HG02981 (cell line): ENCODE data around the gene MAP3K8.
A peak's percentile ranks its signal among the peaks of the same experiment; 100 is the strongest.

Experiments used
- ATAC-seq: cut with Tn5 transposase; IDR thresholded peaks from one replicate; pipeline ENCODE4 v1.9.1; 2021; ENCODE audit warnings: mild to moderate bottlenecking, moderate library complexity; ENCODE audit not compliant: unreplicated experiment

The MAP3K8 gene

GRCh38 chr10:30488316-30488715, 54.3 kb downstream of the MAP3K8 start:
- no peak for ATAC-seq

DNA sequence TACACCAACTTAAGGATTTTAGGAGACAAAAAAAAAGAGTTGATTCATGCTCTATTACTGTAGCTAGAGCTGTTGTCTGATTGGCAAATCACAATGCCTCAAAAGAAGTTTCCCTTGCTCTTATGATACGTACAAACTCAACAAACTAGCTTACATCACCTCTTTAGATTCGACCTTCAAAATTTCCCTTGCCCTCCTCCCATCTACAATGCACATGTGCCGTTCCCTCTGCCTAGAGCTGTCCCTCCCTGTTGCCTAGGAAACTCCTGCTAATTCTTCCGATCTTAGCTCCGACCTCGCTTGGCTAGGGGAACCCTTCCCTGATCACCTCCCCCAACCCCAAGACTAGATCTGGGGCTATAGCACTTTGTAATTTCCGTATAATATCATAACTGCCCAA, 55.4 kb downstream of the MAP3K8 start:
- ATAC-seq, result no peak

DNA sequence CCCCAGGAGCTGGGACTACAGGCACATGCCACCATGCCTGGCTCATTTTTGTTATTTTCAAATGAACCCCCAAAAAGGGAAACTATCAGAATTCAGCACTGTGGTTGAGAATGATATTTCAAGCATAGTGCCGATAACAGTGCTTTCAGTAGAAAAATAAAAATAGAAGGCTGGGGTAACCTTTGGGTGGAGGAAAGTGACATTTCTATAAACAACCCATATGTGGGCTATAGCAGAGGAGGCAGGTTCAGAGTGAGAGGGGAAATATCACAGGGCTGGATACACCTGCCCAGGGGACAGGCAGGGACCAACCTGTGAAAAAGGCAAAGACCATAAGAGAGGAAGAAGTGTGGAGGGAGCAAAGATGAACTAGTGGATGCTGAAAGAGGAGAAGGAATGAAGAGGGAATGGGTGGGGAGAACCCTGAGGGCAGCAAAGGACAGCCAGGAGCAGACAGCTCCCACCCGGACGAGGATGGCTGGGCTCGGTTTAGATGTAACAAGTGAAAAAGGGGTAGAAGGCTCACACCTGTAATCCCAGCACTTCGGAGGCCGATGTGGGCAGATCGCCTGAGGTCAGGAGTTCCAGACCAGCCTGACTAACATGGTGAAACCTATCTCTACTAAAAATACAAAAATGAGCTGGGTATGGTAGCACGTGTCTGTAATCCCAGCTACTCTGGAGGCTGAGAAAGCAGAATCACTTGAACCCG, 56.5 kb downstream of the MAP3K8 start:
- ATAC-seq, result no peak

- no peak for ATAC-seq
These were observed 57.4 kb downstream of the MAP3K8 start for GRCh38 chr10:30491204-30491915.

GRCh38 chr10:30491916-30492515, 58.0 kb downstream of the MAP3K8 start:
- no peak for ATAC-seq

DNA sequence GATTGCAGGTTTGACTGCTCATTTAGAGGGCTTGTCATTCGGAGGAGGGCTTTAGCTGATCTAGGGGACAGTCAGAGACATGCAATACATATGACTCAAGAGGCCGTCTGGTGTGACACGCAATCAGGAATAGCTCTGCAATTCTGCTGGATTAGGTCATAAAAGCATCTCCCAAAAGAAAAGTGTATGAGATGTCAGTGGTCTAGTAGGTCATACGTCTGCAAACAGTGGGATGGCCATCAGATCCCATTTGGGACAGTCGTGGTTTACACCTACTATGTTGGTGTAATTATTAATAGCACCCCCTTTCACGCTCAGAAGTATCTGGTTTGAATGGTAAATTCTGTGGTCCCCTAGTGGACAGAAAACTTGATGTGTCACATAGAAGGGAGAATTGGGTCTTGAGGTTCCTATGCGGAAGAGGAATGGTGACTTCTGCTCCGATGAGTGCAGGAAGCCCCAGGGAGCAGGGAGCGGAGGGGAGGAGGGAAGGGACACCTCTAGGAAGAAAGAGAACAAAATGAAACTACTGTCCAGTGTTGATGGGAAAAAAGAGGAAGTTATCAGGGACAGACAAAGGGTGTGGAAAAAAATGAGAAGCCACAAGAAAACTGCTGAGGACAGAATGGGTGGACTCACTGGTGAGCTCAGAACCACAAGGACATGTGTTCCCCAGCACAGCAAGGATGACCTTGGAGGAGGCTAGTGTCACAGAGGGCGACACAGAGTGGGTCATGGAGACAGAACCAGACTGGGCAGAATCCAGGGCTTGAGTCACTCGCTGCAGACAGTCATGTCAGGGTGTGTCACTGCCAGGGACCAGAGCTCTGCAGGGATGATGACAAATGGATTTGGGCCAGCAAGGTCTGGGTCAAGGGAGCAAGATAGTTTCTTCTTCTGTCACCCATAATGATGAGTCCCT, 59.9 kb downstream of the MAP3K8 start:
- ATAC-seq, result peak; percentile 39

DNA sequence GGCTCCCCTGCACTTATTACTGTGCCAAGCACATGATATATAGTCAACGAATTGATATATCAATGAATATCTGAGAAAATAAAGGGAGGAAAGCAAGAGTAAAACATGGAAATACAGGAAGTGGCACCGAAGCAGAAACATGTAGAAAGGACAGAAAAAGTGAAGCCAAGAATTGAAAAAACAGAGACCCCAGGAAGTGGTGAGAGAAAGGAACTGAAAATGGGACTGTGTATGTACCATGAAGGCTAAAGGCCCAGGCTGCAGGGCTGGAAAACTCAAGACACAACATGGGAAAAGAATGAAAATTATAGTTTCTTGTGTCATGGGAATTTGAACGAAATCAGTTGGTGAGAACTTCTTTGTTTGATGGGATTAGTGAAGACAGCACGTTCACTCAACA, 60.6 kb downstream of the MAP3K8 start:
- ATAC-seq, result no peak

GRCh38 chr10:30495687-30496086, 61.7 kb downstream of the MAP3K8 start:
- ATAC-seq, result no peak

- no peak for ATAC-seq
These were observed 65.8 kb downstream of the MAP3K8 start for GRCh38 chr10:30499816-30500215.

DNA sequence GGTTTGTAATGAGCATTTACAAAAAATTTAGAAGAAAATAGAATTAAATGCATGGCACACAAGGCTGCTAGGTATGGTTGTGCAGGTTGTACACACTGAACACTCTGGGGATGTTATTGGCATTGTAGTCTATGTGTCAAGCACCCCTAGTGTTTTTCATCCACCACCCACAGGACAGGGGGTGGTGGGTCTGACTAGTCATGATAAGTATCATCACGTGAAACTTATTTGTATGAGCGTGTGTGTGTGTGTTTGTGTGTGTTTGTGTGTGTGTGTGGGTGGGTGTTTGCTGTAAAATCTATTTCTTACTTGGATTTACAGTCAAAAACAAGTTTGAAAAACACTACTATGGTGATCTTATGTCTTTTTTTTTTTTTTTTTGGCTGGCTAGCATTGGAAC, 66.5 kb downstream of the MAP3K8 start:
- ATAC-seq, result no peak

GRCh38 chr10:30500963-30501504, 67.0 kb downstream of the MAP3K8 start:
- no peak for ATAC-seq

GRCh38 chr10:30502266-30503060, 68.5 kb downstream of the MAP3K8 start:
- peak; percentile 78 for ATAC-seq

DNA sequence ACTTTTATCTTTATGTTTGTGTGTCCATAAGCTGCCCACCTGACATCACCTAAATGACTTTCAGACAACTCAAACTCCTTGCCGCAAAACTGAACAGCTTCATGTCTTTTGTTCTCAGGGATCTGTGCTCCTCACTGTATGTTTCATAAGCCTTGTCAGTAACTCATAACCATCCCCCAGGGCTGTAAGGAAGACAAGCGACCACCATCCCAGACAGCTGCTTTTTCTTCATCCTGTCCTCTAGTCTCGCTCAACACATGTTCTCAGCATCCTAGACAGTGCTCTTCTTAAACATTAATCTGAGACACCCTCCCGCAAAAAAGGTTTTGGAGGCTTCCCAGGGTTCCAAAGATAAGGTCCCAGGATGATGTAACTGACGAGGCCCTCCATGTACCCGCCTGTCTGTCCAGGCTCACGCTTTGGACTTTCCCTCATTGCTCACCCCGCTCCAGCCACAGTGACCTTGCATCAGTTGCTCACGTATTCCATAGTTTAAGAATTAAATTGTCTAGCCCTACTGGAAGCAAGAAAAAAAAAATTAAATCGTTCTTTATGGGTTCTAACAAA, 69.8 kb downstream of the MAP3K8 start:
- no peak for ATAC-seq

GRCh38 chr10:30505543-30506298, 71.7 kb downstream of the MAP3K8 start:
- no peak for ATAC-seq

DNA sequence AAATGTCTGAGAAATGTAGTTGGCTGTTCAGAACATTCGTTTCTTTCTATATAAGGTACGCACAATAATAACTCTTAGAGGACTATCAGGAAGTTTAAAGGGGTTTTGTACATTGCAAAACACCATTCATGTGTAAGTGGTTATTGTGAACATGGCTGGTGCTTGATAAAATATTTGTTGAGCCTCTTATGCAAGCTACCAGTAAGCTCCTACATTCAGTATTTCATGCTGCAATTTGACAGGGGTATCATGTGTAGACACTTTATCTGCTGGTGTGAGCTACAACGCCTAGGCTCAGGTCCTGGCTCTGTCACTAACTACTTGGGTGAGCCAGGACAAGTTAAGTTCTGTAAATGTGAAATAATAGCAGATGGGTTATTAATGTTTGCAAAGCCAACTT, 75.5 kb downstream of the MAP3K8 start:
- ATAC-seq, result no peak

DNA sequence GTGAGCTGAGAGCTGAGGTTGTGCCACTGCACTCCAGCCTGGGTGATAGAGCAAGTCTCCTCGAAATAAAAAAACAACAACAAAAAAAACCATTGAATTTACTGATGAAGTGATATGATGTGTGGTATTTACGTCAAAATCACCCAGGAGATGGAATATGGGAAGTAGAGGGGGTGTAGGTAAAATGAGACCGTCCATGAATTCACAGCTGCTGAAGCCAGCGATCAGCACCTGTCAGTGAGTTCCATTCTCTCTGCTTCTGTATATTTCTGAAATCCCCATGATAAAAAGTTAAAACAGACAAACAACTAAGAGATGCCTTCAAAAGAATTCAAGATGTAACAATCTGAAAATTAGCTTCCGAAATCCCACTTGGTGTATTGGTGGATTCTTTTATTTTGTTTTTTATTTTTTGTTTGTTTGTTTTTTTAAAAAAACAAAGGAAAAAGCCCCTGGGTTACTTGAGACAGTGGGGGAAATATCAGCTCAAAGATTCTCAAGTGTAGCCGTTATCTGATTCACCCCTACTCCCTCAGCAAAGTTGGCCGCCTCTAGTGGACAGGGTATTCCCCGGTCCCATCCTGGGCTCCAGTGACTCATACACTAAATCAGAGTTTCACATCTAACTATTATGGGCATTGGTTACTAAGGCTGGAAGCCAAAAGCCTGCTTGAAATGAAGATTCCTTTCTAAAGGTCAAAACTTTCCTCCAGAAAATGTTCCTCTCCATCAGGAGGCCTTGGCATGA, 76.4 kb downstream of the MAP3K8 start:
- peak; percentile 92 for ATAC-seq

DNA sequence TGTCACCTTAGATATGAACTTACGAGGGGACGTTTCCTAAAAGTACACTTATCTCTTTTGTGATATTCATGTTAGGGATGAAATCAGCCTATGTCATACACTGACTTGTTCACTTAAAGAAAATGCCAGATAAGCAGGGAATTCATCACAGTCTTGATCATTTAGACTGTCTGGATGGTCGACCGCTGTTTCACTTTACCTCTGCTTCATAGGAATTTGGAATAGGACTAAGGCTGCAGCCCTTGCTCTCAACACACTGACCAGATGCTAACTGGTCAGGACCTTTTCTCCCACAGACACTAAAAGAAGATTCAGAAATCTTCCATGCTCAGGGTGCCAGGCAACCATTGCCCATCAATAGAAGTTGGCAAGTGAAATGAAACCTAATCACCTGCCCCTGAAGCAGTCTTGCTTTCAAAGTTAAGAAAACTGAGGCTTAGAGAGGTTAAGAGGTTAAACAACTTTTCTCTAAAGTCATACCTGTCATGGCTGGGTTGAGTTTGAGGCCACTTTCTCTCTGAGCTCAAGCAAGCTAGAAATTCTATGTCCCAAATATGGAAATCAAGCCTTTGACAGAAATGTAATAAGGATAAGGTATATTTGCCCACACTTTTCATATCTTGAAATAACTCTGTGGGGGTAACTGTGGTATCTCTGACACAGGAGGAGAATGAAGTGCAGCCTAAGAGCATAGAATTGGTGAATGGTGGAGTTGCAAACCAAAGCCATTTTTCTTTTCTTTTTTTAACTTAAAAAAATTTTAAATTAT, 77.1 kb downstream of the MAP3K8 start:
- peak; percentile 39 for ATAC-seq
